Parathyroid adenoma (tissue), 2 donors: ENCODE results near the gene RGS11.
A peak's percentile ranks its signal among the peaks of the same experiment; 100 is the strongest.

Experiments
- H2AFZ ChIP-seq: fragments of 300-600 bp; sonication (generic); one replicate; pipeline ENCODE4 v1.7.0; 2017; ENCODE audit warnings: antibody characterized with exemption, mild to moderate bottlenecking
- H3K27ac ChIP-seq: fragments of 300-600 bp; sonication (generic); one replicate; pipeline ENCODE4 v1.7.0; 2017
- H3K27me3 ChIP-seq: fragments of 300-600 bp; sonication (generic); one replicate; pipeline ENCODE4 v1.7.0; 2017; ENCODE audit warnings: low read length; ENCODE audit not compliant: control insufficient read depth, insufficient read depth
- H3K36me3 ChIP-seq: fragments of 300-600 bp; sonication (generic); one replicate; pipeline ENCODE4 v1.7.0; 2017; ENCODE audit warnings: low read length; ENCODE audit not compliant: control insufficient read depth, insufficient read depth
- H3K4me1 ChIP-seq: fragments of 300-600 bp; sonication (generic); one replicate; pipeline ENCODE4 v1.7.0; 2017; ENCODE audit warnings: control low read depth
- H3K4me2 ChIP-seq: fragments of 300-600 bp; sonication (generic); one replicate; pipeline ENCODE4 v1.7.0; 2017; ENCODE audit warnings: low read length
- H3K4me3 ChIP-seq: fragments of 300-600 bp; sonication (generic); one replicate; pipeline ENCODE4 v1.7.0; 2017; ENCODE audit warnings: low read depth, low read length
- H3K79me2 ChIP-seq: fragments of 300-600 bp; sonication (generic); one replicate; pipeline ENCODE4 v1.7.0; 2017; ENCODE audit warnings: control low read depth
- H3K9ac ChIP-seq: fragments of 300-600 bp; sonication (generic); one replicate; pipeline ENCODE4 v1.7.0; 2017; ENCODE audit warnings: mild to moderate bottlenecking
- H3K9me3 ChIP-seq: fragments of 300-600 bp; sonication (generic); one replicate; pipeline ENCODE4 v1.7.0; 2017; ENCODE audit warnings: low read length; ENCODE audit not compliant: control insufficient read depth
- TF ChIP-seq, protein P1 (sequence below): fragments of 300-600 bp; sonication (generic); IDR thresholded peaks from one replicate; pipeline ENCODE4 v1.7.0; 2017; ENCODE audit warnings: antibody characterized with exemption, mild to moderate bottlenecking
- donor health status: primary hyperparathyroidism.

Gene RGS11

GRCh38 chr16:275786-276232 is at the start of gene RGS11:
Gene RGS11, minus strand, starts transcription at chr16:275944. Its CDS starts 33 bp downstream, at chr16:275911.
- Histone ChIP-seq H2AFZ (peak within 1 kb of the TSS; percentile 89), H3K27ac (no peak within 1 kb of the TSS), H3K27me3 (no peaks in the 10 kb centered on the region), H3K9me3 (no peaks in the 10 kb centered on the region), H3K4me1 (no peaks in the 10 kb centered on the region), H3K79me2 (no peaks in the 10 kb centered on the region), H3K9ac (peak within 1 kb of the TSS; percentile 46), H3K36me3 (no peaks in the 10 kb centered on the region), H3K4me3 (peak within 1 kb of the TSS; percentile 54), H3K4me2 (peak within 1 kb of the TSS; percentile 83)
- TF ChIP-seq, protein P1, sequence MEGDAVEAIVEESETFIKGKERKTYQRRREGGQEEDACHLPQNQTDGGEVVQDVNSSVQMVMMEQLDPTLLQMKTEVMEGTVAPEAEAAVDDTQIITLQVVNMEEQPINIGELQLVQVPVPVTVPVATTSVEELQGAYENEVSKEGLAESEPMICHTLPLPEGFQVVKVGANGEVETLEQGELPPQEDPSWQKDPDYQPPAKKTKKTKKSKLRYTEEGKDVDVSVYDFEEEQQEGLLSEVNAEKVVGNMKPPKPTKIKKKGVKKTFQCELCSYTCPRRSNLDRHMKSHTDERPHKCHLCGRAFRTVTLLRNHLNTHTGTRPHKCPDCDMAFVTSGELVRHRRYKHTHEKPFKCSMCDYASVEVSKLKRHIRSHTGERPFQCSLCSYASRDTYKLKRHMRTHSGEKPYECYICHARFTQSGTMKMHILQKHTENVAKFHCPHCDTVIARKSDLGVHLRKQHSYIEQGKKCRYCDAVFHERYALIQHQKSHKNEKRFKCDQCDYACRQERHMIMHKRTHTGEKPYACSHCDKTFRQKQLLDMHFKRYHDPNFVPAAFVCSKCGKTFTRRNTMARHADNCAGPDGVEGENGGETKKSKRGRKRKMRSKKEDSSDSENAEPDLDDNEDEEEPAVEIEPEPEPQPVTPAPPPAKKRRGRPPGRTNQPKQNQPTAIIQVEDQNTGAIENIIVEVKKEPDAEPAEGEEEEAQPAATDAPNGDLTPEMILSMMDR: no peak

DNA sequence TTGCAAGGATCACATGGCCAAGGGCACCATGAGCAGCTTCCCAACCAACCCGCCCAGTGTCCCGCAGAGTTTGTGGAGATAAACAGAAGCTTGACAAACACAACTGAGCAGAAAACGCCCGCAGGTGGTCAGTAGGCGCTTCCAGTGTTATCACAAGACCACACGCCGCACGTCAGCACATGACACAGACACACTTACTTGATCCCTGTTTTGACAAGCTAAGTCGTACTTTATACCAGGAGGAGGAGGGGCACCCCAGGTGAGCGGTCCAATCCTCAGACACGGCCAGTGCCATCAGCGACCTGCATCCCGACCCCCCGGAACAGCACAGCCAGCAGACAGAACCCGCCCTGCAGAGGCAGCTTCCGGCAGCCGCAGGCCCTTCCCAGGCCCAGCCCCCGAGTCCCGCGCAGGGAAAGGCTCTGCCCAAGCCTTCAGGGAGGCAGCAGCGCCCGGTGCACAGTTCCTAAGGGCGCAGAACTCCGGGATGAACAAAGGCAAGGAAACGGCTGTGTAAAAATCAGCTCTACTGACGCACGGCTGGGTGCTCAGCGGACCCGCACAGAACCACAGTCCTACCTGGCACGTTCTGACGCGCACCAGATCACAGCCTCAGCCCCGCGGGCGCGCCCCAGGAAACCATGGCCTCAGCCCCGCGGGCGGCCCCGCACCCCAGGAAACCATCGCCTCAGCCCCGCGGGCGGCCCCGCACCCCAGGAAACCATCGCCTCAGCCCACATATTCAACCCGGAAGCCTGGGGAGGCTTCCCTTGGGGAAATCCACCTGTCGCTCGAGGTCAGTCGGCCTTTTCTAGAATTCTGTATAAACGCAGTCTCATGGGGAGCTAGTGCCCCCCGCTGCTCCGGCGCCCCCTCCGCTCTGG is 48.9 kb upstream of the RGS11 start:
- Histone ChIP-seq H3K27ac (no peak overlapping the region), H3K4me1 (no peaks in the 10 kb centered on the region), H3K79me2 (peaks cover 46% of the 10 kb centered on the region), H2AFZ (no peak overlapping the region), H3K27me3 (no peaks in the 10 kb centered on the region), H3K4me2 (no peak overlapping the region), H3K9me3 (no peaks in the 10 kb centered on the region), H3K36me3 (no peaks in the 10 kb centered on the region), H3K4me3 (no peak overlapping the region), H3K9ac (no peak overlapping the region)
- TF ChIP-seq, protein P1: no peak

DNA sequence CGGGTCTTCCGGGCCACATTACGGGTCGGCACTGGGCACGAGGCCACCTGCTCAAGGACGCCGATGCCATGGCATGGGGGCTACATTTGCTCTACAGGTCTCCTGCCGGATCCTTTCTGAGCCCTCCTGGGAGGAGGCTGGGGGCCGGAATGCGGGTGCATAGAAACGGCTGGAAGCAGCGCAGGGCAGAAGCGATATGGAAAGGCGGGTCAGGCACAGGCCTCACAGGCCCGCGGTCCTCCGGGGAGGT is 48.4 kb upstream of the RGS11 start:
- H3K9me3 ChIP-seq: no peaks in the 10 kb centered on the region
- no peak overlapping the region for H3K4me3 ChIP-seq
- H3K79me2 ChIP-seq: peaks cover 48% of the 10 kb centered on the region
- H3K4me2 ChIP-seq: no peak overlapping the region
- H3K9ac ChIP-seq: no peak overlapping the region
- no peak overlapping the region for H3K27ac ChIP-seq
- H3K27me3 ChIP-seq: no peaks in the 10 kb centered on the region
- no peak overlapping the region for H2AFZ ChIP-seq
- TF ChIP-seq, protein P1: no peak
- H3K36me3 ChIP-seq: no peaks in the 10 kb centered on the region
- no peaks in the 10 kb centered on the region for H3K4me1 ChIP-seq

- Histone ChIP-seq H3K9me3 (no peaks in the 10 kb centered on the region), H2AFZ (no peak overlapping the region), H3K4me3 (no peak overlapping the region), H3K27me3 (no peaks in the 10 kb centered on the region), H3K36me3 (no peaks in the 10 kb centered on the region), H3K4me2 (no peak overlapping the region), H3K79me2 (peaks cover 51% of the 10 kb centered on the region), H3K4me1 (no peaks in the 10 kb centered on the region), H3K27ac (no peak overlapping the region), H3K9ac (no peak overlapping the region)
- TF ChIP-seq, protein P1: no peak
Observed at GRCh38 chr16:322476-323143, 46.9 kb upstream of the RGS11 start.
